HG02870 (cell line): Measurements from ENCODE around the gene GFOD2.

Experiments
- ATAC-seq: cut with Tn5 transposase; IDR thresholded peaks from one replicate; pipeline ENCODE4 v1.9.1; 2021; ENCODE audit warnings: mild to moderate bottlenecking, moderate library complexity; ENCODE audit not compliant: unreplicated experiment

GFOD2 gene

DNA sequence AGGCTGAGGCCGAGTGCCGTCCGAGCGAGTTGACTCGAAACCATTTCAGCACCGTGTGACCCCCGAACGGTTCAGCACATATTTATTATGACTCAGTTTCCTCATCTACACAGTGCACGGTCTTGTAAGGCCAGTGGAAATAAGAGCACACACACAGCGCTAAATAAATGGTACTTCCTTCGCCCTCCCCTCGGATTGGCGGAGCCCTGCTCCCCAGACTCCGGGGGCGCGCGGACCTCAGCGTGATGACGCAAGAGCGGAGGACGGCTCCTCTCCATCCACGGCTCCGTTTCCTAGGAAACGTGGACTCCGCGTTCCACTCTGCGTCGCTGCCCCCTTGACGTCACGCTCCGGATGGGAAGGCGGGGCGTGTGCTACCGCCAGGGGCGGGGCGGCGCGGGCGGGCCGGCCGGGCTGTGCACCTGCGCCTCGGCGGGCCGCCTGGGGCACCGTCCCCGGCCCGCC lies 58.5 kb downstream of the GFOD2 start, which contains the start of gene PARD6A:
PARD6A (plus strand) TSS at position 397 of the 465 bp plus-strand sequence. CDS start 79 bp downstream, outside the sequence.
- peak; percentile 82 for ATAC-seq

DNA sequence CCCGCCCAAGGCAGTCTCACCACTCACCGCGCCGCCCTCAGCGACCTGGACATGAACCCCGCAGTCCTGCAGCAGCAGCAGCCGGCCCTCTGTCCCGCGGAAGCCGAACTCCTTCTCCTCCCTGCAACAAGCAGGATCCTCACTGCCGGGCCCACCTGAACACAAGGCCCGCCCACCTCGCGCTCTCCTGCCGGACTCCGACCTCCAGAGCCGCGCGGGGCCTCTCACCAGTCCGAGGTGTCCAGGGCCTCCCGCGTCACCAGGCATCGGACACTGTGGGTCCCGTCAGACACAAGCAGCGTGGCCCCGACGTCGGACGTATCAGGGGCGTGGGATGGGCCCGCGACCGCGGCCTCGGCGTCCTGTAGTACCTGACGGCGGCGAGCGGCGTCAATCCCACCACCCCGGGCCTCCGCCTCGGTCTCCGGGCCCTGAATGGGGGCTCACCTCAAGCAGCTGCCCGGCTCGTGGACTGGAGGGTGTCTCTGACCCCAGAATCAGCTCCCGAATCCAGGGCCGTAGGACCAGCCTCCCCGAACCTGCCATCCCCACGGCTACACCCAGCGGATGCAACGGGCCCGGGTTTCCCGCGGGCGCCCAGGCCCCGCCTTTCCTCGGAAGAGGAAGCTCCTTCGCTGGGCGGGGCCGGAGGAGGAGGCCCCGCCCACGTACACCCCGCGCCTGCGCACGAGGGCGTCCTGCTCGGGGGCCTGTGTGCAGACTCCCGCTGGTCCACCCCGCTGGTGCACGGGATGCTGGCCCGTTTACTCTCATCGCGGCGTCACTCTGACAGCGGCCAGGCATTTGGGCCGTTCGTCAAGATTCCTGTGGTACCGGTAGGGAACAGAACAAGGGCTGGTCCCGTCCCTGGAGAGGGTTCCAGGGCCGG lies 59.2 kb downstream of the GFOD2 start, which contains the start of gene ACD:
ACD (minus strand) TSS at position 586 of the 889 bp plus-strand sequence; CDS start at position 546, 40 bp downstream.
- peak; percentile 44 for ATAC-seq

DNA sequence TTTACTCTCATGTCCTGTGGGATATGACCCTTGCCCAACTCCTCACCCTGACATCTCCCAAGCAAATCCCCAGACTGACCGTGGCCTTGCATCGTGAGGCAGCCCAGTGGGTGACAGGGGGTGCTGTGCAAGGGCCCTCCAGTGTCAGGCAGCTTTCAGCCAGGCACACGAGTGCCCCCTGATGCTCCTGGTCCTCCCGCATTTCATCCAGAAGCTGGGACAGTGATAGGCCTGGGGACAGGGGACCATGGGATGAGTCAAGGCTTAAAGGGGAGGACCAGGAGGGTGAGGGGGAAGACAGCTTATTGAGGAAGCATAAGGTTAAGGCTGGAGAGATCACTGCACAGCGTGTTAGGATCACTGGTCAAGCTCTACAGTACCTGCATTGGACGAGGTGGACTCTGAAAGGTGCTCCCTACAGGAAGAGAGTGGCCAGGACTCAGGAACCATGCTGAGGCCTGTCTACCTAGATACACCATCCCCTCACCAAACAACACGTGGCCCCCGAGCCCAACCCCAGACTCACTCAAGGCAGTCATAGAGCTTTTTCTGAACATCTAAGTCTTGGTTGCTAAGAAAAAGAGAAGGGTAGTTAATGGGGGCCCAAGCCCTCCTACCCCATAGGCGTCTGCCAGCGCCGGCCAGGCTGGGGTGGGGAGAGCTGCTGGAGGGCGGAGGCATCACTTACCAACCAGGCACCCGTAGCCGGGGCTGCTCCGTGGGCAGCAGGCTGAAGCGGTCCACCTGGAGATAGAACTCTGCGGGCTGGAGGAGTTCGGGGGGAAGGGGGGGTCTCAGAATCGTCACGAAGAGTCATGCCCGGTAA lies 60.1 kb downstream of the GFOD2 start:
- no peak for ATAC-seq

DNA sequence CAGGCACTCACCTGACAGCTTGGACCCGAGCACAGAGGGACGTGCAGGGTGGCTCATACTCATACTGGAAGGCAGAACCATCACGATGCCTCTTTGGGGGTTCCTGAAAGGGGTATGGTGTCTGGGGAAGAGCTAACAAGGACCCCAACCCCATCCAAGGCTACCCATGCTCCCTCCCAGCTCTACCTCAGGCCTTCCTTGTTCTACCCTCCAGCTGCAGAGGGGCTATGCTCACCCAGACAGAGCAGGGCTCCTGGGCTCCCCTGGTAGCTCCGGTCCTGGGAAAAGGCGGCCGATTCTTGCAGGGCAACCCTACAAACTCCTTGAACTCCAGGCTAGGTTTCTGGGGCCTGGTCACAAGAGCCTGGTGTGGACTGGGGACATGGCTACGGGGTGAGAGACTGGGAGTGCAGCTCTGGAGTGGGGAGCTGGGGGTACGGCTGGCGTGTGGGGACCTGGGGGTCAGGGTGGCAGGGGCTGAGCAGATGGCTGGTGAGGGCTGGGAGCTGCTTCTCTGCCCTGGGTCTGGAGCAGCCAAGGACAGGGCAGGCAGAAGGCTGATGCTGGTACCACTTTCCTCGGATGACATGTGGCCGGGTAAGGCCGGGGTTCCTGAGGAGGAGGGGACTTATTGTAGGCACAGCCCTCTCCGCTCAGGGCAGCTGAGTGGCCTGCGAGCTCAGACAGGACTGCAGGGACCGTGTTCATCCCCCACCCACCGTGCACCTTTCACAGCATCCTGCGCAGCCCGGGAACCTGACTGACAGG lies 61.2 kb downstream of the GFOD2 start:
- no peak for ATAC-seq

DNA sequence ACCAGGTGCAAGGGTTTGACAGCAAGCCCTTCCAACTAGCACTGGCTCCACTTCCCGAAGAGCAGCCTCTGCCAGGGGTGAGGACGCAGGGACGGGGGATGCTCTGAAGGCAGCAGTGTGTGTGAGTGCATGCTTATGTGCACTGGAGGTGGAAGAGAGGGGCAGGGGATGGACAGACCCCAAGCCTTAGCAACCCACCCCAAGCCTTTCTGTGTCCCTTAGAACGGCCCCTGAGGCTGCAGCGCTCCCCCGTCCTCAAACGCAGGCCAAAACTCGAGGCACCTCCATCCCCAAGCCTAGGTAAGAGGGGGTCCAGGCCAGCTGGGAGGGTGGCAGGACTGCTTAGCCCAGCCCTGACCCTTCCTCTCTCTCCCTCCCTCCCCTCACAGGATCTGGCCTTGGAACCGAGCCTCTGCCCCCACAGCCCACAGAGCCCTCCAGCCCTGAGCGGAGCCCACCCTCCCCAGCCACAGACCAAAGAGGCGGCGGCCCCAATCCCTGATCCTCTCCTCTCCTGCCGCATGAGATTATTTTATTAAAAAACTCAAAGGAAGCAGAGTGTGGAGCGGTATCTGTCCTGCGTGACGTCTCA lies 62.0 kb downstream of the GFOD2 start:
- no peak for ATAC-seq

DNA sequence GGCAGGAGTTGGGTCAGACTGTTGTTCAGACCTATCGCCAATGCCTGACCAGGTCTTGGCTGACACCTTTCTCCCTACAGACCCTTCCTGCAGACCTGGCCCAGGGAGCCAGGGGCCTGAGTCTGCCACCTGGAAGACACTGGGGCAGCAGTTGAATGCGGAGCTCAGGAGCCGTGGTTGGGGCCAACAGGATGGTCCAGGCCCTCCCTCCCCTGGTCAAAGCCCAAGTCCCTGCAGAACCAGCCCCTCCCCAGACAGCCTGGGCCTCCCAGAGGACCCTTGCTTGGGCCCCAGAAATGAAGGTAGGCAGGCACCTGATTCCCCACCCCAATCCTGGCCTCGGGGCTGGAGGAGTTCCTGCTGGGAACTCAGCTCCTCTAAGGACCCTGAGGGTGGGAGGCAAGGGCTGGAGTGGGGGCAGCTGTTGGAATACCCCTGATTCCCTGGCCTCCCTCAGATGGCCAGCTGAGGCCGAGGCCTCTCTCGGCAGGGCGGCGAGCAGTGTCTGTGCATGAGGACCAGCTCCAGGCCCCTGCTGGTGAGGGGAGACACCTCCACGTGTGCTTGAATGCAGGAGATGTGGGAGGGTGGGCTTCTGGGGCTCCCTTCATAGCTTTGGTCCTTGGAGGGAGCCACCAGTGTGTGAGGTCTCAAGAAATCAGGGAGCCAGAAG lies 62.6 kb downstream of the GFOD2 start:
- no peak for ATAC-seq

DNA sequence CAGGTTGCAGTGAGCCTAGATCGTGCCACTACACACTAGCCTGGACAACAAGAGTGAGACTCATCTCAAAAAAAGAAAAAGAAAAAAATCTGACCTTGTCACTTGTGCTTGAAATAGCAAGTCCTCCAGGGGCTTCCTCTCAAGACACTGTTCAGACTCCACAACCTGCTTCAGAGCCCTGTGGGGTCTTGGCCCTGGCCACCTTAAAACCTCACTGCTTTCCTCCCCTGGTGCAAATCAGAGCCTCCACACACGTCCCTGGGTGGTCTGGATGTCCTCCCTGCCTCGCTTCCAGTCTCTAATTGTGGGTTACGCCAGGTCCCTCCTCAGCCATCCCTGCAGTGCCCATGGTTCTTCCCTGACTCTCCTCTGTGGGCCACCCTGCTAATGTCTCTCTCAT lies 63.8 kb downstream of the GFOD2 start:
- ATAC-seq: no peak

DNA sequence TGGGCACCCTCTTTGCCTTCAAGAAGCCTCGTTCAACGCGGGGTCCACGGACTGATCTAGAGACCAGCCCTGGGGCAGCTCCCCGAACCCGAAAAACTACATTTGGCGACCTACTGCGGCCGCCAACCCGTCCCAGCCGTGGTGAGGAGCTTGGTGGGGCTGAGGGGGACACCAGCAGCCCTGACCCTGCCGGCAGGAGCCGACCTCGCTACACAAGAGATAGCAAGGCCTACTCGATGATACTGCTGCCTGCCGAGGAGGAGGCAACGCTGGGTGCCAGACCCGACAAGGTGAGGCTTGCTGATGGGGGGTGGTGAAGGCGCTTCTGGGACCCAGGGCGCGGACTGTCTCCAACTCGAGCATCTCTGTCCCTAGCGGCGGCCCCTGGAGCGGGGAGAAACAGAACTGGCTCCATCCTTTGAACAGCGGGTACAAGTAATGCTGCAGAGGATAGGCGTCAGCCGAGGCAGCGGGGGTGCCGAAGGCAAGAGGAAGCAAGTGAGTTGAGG lies 64.7 kb downstream of the GFOD2 start:
- no peak for ATAC-seq

DNA sequence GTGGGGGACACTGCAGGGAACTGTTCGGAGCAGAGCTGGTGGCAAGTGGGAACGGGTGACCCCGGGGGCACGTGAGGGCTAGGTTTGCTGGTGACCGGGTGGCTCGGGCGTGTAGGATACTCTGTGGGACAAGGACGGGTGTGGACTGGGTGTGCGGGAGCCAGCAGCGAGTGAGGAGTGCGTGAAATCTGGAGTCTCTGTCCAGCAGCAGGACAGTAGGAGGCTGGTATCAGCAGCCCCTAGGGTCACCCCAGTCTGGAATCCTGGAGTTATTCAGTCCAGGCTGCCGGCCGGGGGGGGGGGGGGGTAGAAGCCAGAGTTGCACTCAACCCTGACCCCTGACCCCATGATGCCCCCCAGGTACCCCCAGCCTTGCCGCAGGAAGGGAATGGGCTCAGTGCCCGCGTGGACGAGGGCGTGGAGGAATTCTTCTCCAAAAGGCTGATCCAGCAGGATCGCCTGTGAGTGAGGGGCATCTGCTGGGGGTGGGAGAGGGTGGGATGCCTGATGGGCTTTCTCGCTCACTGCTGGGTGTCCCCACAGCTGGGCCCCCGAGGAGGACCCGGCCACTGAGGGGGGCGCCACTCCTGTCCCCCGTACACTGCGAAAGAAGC lies 65.2 kb downstream of the GFOD2 start:
- ATAC-seq: no peak

DNA sequence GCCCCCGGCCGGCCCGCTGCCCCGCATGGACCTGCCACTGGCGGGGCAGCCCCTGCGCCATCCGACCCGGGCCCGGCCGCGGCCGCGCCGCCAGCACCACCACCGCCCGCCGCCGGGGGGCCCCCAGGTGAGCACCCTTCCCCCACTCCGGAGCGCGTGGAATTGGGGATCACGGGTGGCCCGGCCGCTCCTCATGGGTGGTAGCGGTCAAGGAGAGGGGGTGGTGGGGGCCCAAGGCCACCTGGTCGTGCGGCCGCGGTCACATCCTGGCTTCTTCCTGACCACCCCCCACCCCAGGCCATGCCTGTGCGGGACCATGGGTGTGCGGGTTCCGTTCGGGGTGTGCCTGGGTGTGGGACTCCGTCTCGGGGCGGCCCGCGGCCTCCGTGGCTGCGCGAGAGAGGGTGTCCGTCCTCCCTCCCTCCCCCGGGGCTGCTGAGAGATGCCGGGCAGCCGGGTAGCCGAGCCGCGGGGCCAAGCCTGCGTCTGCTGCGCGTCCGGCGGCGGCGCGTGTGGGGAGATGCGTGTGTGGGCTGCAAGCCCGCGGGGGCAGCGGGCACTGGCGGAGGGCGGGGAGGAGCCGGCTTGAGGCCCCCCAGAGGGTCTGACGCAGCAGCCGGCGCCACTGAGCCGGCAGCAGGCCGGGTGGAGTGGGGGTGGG lies 65.9 kb downstream of the GFOD2 start:
- ATAC-seq: no peak

DNA sequence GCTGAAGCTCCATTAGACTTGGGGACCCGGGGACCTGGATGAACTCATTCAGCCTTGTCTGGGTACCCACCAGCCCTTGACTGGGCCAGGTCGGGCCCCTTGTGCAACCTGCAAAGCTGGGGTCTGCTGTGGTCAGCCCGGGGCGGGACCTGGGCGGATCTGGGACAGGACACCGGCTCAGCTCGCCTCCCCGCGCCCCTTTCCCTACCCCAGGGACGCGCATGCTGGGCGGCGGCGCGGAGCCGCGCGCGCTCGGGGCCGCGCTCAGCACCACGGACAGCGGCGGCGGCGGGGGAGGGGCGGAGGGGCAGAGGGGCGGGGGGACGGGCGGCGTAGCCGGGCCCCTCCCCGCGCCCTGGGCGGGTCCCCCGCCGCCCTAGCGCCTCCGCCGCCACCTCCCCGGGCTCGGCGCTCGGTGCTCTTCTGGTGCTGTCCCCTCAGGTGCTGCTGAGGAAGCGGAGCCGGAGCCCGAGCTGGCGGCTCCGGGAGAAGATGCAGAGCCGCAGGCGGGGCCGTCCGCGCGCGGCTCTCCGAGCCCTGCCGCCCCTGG lies 66.5 kb downstream of the GFOD2 start:
- no peak for ATAC-seq

DNA sequence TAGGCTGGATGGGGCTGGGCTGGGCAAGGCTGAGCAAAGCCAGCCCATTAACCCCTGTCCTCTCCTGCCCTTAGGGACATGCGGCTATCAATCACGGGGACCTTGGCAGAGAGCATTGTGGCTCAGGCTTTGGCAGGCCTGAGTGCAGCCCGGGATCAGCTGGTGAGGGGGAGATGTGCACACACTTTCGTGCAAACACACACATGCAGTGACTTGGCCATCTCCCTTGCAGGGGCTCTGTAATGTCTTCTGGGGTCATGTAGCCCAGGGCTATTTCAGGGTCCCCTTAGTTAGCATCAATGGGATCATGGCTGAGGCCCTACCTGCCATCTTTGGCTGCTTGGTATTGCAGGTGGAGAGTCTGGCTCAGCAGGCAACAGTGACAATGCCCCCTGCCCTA lies 67.3 kb downstream of the GFOD2 start:
- no peak for ATAC-seq

DNA sequence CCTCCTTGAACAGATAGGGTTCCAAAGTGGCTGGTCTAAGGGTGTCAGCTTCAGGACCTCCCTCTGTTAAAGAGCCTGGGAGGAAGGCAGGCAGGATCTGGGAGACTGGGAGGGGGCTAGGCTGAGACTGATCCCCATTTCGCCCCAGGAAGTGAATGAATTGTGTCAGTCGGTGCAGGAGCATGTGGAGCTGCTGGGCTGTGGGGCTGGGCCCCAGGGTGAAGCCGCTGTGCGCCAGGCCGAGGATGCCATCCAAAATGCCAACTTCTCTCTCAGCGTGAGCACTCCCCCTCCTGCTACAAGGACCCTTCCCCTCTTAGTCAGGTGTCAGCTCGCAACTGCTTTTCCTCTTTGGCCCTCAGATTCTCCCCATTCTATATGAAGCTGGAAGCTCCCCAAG lies 68.1 kb downstream of the GFOD2 start:
- ATAC-seq: no peak

DNA sequence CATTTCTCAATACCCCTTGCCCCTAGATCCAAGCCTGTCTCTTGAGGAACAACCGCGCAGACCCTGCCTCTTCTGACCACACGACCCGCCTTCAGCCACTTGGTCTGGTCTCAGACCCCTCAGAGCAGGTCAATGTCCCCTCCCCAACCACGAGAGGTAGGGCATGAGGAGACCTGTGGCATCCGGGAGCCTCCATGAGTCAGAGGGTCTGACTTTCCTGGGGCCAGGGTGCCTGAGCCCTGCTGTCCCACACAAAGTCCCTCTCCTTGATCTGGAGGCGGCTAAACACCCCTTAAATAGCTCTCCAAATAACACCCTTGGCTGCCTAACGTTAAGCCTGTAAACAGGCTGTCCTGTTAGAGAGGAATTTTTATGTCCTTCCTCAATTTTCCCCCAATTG lies 69.1 kb downstream of the GFOD2 start:
- no peak for ATAC-seq

DNA sequence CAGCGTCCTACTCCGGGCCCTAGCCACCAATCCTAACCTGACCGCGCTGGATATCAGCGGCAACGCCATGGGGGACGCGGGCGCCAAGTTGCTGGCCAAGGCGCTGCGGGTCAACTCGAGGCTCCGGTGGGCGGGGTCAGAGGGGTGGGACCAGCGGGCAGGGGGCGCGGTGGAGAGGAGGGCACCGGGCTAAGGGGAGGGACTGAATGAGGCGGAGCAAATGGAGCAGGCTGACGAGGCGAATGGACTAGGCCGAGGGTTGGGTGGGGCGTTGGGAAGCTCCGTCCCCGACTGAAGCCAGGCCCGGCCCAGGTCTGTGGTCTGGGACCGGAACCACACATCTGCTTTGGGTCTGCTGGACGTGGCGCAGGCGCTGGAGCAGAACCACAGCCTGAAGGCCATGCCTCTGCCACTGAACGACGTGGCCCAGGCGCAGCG lies 69.6 kb downstream of the GFOD2 start:
- no peak for ATAC-seq

DNA sequence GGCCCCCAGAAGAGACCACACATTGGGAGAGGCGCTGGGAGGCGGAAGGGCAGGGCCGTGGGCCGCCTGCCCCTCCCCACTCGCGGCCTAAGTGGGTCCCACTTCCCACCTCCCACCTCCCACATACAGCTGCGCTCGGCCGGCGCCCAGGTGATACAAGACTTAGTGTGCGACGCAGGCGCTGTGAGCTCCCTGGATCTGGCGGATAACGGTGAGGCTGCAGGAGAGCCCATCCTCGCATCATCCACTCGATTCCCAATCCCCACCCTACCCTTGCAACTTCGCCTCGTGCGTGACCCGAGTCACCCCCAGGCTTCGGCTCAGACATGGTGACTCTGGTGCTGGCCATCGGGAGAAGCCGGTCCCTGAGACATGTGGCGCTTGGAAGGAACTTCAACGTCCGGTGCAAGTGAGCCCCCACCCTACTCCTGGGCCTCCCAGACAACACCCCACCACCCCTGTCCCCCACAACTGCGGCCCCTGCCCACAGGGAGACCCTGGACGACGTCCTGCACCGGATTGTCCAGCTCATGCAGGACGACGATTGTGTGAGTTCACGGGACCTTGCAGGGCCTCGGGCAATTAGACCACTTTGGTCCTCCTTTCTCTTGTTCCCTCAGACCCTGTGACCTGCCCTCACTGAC lies 70.2 kb downstream of the GFOD2 start:
- no peak for ATAC-seq

DNA sequence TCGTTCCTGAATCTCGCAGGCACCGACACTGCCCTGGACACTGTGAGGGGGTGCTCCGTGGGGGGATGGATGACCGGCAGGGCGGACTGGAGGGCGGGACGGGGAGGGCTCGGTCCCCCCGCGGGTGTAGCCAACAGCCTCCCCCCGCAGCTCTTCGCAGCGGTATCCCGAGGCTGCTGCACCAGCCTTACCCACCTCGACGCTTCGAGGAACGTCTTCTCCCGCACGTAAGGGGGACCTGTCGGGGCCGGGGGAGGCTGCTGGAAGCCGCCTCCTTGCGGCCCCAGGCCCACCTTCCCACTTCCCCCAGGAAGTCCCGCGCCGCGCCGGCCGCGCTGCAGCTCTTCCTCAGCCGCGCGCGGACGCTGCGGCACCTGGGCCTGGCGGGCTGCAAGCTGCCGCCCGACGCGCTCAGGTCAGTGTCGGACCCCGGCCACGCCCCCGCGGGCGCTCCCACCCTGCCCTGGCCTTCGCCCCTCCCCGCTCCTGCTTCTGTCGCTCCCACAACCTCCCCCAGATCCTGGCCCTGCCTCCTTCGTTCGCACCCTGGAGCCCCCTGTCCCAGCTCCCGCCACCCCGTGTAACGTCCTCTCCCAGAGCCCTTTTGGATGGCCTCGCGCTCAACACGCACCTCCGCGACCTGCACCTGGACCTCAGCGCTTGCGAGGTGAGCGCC lies 70.9 kb downstream of the GFOD2 start:
- ATAC-seq: no peak
